ENCODE results near the gene CLDN24. TPM values are rescaled to one million over a fixed set of nuclear protein-coding genes. Genes with fewer than 3 reads are reported as not detected.

The CLDN24 gene
- total RNA-seq, 5 donors from 2014 or later (not counting 1 experiment from before 2014, with no cell fraction given): not detected

- Histone ChIP-seq H3K9me3 (no peaks in the 10 kb centered on the region), H3K36me3 (ENCODE audit: control insufficient read depth in 2 of 2, extremely low read depth in 1 of 2, insufficient read depth in 1 of 2, low read length in 1 of 2) (no peaks in the 10 kb centered on the region), H3K27me3 (replicated peaks in 1 of 2; ENCODE audit: control insufficient read depth in 2 of 2, extremely low read depth in 1 of 2, insufficient read depth in 2 of 2, low read length in 1 of 2) (no peaks in the 10 kb centered on the region), H3K4me3 (ENCODE audit: control insufficient read depth in 1 of 2, extremely low read depth in 1 of 2, low read length in 1 of 2) (no peak overlapping the region), H3K4me1 (ENCODE audit: control insufficient read depth in 1 of 2, extremely low read depth in 1 of 2, insufficient read depth in 2 of 2, low read length in 2 of 2) (no peaks in the 10 kb centered on the region), H3K27ac (ENCODE audit: low read length) (no peak overlapping the region)
- peaks cover 0 to 3% of the 10 kb centered on the region in 2 donors for H3K27me3 Mint-ChIP-seq
- H3K36me3 Mint-ChIP-seq: no peaks in the 10 kb centered on the region
- WGBS (ENCODE audit: insufficient coverage): no CpG with 5 or more reads among the region's 3 CpGs
- no peaks in the 10 kb centered on the region for H3K9me3 Mint-ChIP-seq
- ChIA-PET CTCF (no interaction called here), POLR2A (no interaction called here)
- ATAC-seq (replicated peaks in 1 of 4): no peak
- H3K4me1 Mint-ChIP-seq: no peaks in the 10 kb centered on the region
- H3K27ac Mint-ChIP-seq: no peak overlapping the region
- DNase-seq: no peak
- no peak overlapping the region for H3K4me3 Mint-ChIP-seq
Measured at GRCh38 chr4:183306811-183307210, 15.4 kb downstream of the CLDN24 start.

- Histone ChIP-seq H3K9me3 (no peaks in the 10 kb centered on the region), H3K27ac (ENCODE audit: low read length) (no peak overlapping the region), H3K27me3 (replicated peaks in 1 of 2; ENCODE audit: control insufficient read depth in 2 of 2, extremely low read depth in 1 of 2, insufficient read depth in 2 of 2, low read length in 1 of 2) (no peaks in the 10 kb centered on the region), H3K4me1 (ENCODE audit: control insufficient read depth in 1 of 2, extremely low read depth in 1 of 2, insufficient read depth in 2 of 2, low read length in 2 of 2) (no peaks in the 10 kb centered on the region), H3K36me3 (ENCODE audit: control insufficient read depth in 2 of 2, extremely low read depth in 1 of 2, insufficient read depth in 1 of 2, low read length in 1 of 2) (no peaks in the 10 kb centered on the region), H3K4me3 (ENCODE audit: control insufficient read depth in 1 of 2, extremely low read depth in 1 of 2, low read length in 1 of 2) (no peak overlapping the region)
- CTCF ChIA-PET: no interaction called here
- DNase-seq: no peak
- no peak overlapping the region for H3K27ac Mint-ChIP-seq
- ATAC-seq (replicated peaks in 1 of 4): no peak
- no peaks in the 10 kb centered on the region for H3K9me3 Mint-ChIP-seq
- H3K36me3 Mint-ChIP-seq: no peaks in the 10 kb centered on the region
- peaks cover 0 to 3% of the 10 kb centered on the region in 2 donors for H3K27me3 Mint-ChIP-seq
- no CpG with 5 or more reads among the region's 2 CpGs for WGBS (ENCODE audit: insufficient coverage)
- no peaks in the 10 kb centered on the region for H3K4me1 Mint-ChIP-seq
- no peak overlapping the region for H3K4me3 Mint-ChIP-seq
- POLR2A ChIA-PET: no interaction called here
Measured at GRCh38 chr4:183304538-183304937, 17.7 kb downstream of the CLDN24 start.

DNA sequence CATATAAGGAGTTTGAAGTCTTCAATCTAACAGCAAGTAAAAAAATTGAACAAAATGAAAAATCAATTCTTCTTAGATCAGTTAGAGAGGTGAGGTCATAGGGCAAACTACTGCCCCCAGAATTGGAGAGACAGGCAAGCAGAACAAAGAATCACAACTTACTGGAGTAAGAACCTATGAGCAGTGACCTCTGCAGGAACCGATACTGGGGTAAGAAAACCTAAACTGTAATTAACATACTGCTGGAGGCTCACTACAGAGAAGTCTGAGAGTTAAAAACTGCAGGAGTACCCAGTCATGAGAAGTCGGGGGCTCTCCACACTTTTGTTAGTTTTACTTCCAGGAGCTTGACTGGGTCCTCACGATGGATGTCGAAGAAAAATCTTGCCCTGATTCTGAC, 18.2 kb downstream of the CLDN24 start:
- Histone ChIP-seq H3K27me3 (replicated peaks in 1 of 2; ENCODE audit: control insufficient read depth in 2 of 2, extremely low read depth in 1 of 2, insufficient read depth in 2 of 2, low read length in 1 of 2) (no peaks in the 10 kb centered on the region), H3K4me3 (ENCODE audit: control insufficient read depth in 1 of 2, extremely low read depth in 1 of 2, low read length in 1 of 2) (no peak overlapping the region), H3K9me3 (no peaks in the 10 kb centered on the region), H3K4me1 (ENCODE audit: control insufficient read depth in 1 of 2, extremely low read depth in 1 of 2, insufficient read depth in 2 of 2, low read length in 2 of 2) (no peaks in the 10 kb centered on the region), H3K36me3 (ENCODE audit: control insufficient read depth in 2 of 2, extremely low read depth in 1 of 2, insufficient read depth in 1 of 2, low read length in 1 of 2) (no peaks in the 10 kb centered on the region), H3K27ac (ENCODE audit: low read length) (no peak overlapping the region)
- no peak for DNase-seq
- ChIA-PET CTCF (no interaction called here), POLR2A (no interaction called here)
- no peak overlapping the region for H3K4me3 Mint-ChIP-seq
- no peaks in the 10 kb centered on the region for H3K4me1 Mint-ChIP-seq
- H3K36me3 Mint-ChIP-seq: no peaks in the 10 kb centered on the region
- H3K27me3 Mint-ChIP-seq: peaks cover 0 to 1% of the 10 kb centered on the region in 2 donors
- ATAC-seq (replicated peaks in 1 of 4): no peak
- no peak overlapping the region for H3K27ac Mint-ChIP-seq
- WGBS (ENCODE audit: insufficient coverage): 67% methylated on average over 1 of the region's 4 CpGs
- no peaks in the 10 kb centered on the region for H3K9me3 Mint-ChIP-seq

DNA sequence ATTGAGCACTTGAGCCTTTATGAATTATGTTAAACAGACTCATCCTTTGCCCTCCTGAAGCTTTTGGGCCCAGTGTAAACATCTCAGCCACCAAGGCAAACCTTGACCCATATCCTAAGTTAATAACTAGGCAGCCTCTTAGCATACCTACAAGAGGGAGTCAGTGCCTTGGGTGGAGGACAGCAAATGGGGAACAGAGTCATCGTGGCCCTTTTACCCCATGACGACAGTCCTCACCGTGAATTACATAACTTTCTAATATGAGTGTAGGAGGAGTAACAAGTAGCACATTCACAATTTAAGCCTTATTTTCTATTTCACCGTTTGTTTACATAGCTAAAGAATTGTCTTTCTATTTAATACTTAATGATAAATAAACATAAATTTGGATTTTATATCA, 18.9 kb downstream of the CLDN24 start:
- H3K9me3 Mint-ChIP-seq: no peaks in the 10 kb centered on the region
- no peak overlapping the region for H3K27ac Mint-ChIP-seq
- H3K27me3 Mint-ChIP-seq: no peaks in the 10 kb centered on the region
- H3K27ac ChIP-seq (ENCODE audit: low read length): no peak overlapping the region
- no CpG with 5 or more reads among the region's 4 CpGs for WGBS (ENCODE audit: insufficient coverage)
- ChIA-PET POLR2A (no interaction called here), CTCF (no interaction called here)
- no peaks in the 10 kb centered on the region for H3K36me3 ChIP-seq (ENCODE audit: control insufficient read depth in 2 of 2, extremely low read depth in 1 of 2, insufficient read depth in 1 of 2, low read length in 1 of 2)
- H3K36me3 Mint-ChIP-seq: peaks cover 2% of the 10 kb centered on the region
- H3K4me1 ChIP-seq (ENCODE audit: control insufficient read depth in 1 of 2, extremely low read depth in 1 of 2, insufficient read depth in 2 of 2, low read length in 2 of 2): no peaks in the 10 kb centered on the region
- H3K4me1 Mint-ChIP-seq: peaks cover 0 to 2% (median 0%) of the 10 kb centered on the region in 3 donors
- no peak for ATAC-seq (replicated peaks in 1 of 4)
- no peak for DNase-seq
- no peak overlapping the region for H3K4me3 Mint-ChIP-seq
- H3K9me3 ChIP-seq: no peaks in the 10 kb centered on the region
- no peaks in the 10 kb centered on the region for H3K27me3 ChIP-seq (replicated peaks in 1 of 2; ENCODE audit: control insufficient read depth in 2 of 2, extremely low read depth in 1 of 2, insufficient read depth in 2 of 2, low read length in 1 of 2)
- no peak overlapping the region for H3K4me3 ChIP-seq (ENCODE audit: control insufficient read depth in 1 of 2, extremely low read depth in 1 of 2, low read length in 1 of 2)

GRCh38 chr4:183300655-183301054, 21.6 kb downstream of the CLDN24 start:
- Mint-ChIP-seq H3K4me3 (no peak overlapping the region), H3K4me1 (peaks cover 0 to 2% (median 0%) of the 10 kb centered on the region in 3 donors), H3K27me3 (no peaks in the 10 kb centered on the region), H3K36me3 (peaks cover 5% of the 10 kb centered on the region), H3K27ac (no peak overlapping the region), H3K9me3 (no peaks in the 10 kb centered on the region)
- ChIA-PET CTCF (interaction anchor here in 1 of 2 donors (0.6 kb wide), 1 partner anchor 46 kb away, joined by 4 read pairs; no protein-coding TSS in a partner anchor), POLR2A (no interaction called here)
- ATAC-seq (replicated peaks in 1 of 4) (no peak), DNase-seq (no peak)
- no peak overlapping the region for H3K27ac ChIP-seq (ENCODE audit: low read length)
- no peak overlapping the region for H3K4me3 ChIP-seq (ENCODE audit: control insufficient read depth in 1 of 2, extremely low read depth in 1 of 2, low read length in 1 of 2)
- no peaks in the 10 kb centered on the region for H3K27me3 ChIP-seq (replicated peaks in 1 of 2; ENCODE audit: control insufficient read depth in 2 of 2, extremely low read depth in 1 of 2, insufficient read depth in 2 of 2, low read length in 1 of 2)
- no peaks in the 10 kb centered on the region for H3K9me3 ChIP-seq
- no peaks in the 10 kb centered on the region for H3K4me1 ChIP-seq (ENCODE audit: control insufficient read depth in 1 of 2, extremely low read depth in 1 of 2, insufficient read depth in 2 of 2, low read length in 2 of 2)
- no peaks in the 10 kb centered on the region for H3K36me3 ChIP-seq (ENCODE audit: control insufficient read depth in 2 of 2, extremely low read depth in 1 of 2, insufficient read depth in 1 of 2, low read length in 1 of 2)
- WGBS (ENCODE audit: insufficient coverage): no CpG with 5 or more reads among the region's 5 CpGs

GRCh38 chr4:183300070-183300469, 22.2 kb downstream of the CLDN24 start:
- Mint-ChIP-seq H3K27me3 (no peaks in the 10 kb centered on the region), H3K9me3 (no peaks in the 10 kb centered on the region), H3K4me3 (no peak overlapping the region), H3K36me3 (peaks cover 5% of the 10 kb centered on the region), H3K4me1 (peaks cover 0 to 2% (median 0%) of the 10 kb centered on the region in 3 donors), H3K27ac (no peak overlapping the region)
- ATAC-seq (replicated peaks in 1 of 4) (no peak), DNase-seq (no peak)
- ChIA-PET POLR2A (no interaction called here), CTCF (interaction anchor here in 1 of 2 donors (0.6 kb wide), 1 partner anchor 10 kb away, joined by 3 read pairs; no protein-coding TSS in a partner anchor)
- Histone ChIP-seq H3K4me1 (ENCODE audit: control insufficient read depth in 1 of 2, extremely low read depth in 1 of 2, insufficient read depth in 2 of 2, low read length in 2 of 2) (no peaks in the 10 kb centered on the region), H3K4me3 (ENCODE audit: control insufficient read depth in 1 of 2, extremely low read depth in 1 of 2, low read length in 1 of 2) (no peak overlapping the region), H3K9me3 (no peaks in the 10 kb centered on the region), H3K36me3 (ENCODE audit: control insufficient read depth in 2 of 2, extremely low read depth in 1 of 2, insufficient read depth in 1 of 2, low read length in 1 of 2) (no peaks in the 10 kb centered on the region), H3K27ac (ENCODE audit: low read length) (no peak overlapping the region), H3K27me3 (replicated peaks in 1 of 2; ENCODE audit: control insufficient read depth in 2 of 2, extremely low read depth in 1 of 2, insufficient read depth in 2 of 2, low read length in 1 of 2) (no peaks in the 10 kb centered on the region)
- WGBS (ENCODE audit: insufficient coverage): 94% methylated on average over 5 of the region's 6 CpGs

DNA sequence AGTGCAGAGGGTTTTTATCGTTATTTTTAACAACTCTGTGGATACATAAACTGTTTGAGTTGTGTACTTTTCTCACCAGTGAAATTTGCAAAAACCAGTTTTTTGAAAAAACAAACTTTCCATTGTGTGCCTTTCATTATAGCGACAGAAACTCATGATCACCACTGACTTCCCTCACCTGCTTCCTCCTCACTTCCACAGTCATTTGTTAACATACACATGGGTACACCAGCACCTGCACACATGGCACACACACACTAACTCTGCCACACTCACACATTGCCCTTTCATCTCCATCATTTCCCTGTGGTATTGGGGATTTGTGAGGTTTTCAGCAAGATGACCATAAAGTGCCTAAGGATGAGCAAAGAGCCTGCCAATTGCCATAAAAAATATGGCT, 22.8 kb downstream of the CLDN24 start:
- no peaks in the 10 kb centered on the region for H3K9me3 Mint-ChIP-seq
- Histone ChIP-seq H3K4me3 (ENCODE audit: control insufficient read depth in 1 of 2, extremely low read depth in 1 of 2, low read length in 1 of 2) (no peak overlapping the region), H3K4me1 (ENCODE audit: control insufficient read depth in 1 of 2, extremely low read depth in 1 of 2, insufficient read depth in 2 of 2, low read length in 2 of 2) (no peaks in the 10 kb centered on the region), H3K27ac (ENCODE audit: low read length) (no peak overlapping the region), H3K36me3 (ENCODE audit: control insufficient read depth in 2 of 2, extremely low read depth in 1 of 2, insufficient read depth in 1 of 2, low read length in 1 of 2) (no peaks in the 10 kb centered on the region), H3K9me3 (no peaks in the 10 kb centered on the region), H3K27me3 (replicated peaks in 1 of 2; ENCODE audit: control insufficient read depth in 2 of 2, extremely low read depth in 1 of 2, insufficient read depth in 2 of 2, low read length in 1 of 2) (no peaks in the 10 kb centered on the region)
- no peak overlapping the region for H3K4me3 Mint-ChIP-seq
- no peaks in the 10 kb centered on the region for H3K27me3 Mint-ChIP-seq
- WGBS (ENCODE audit: insufficient coverage): no CpG with 5 or more reads among the region's 2 CpGs
- POLR2A ChIA-PET: no interaction called here
- no peak overlapping the region for H3K27ac Mint-ChIP-seq
- CTCF ChIA-PET: no interaction called here
- DNase-seq (no peak), ATAC-seq (replicated peaks in 1 of 4) (no peak)
- peaks cover 5% of the 10 kb centered on the region for H3K36me3 Mint-ChIP-seq
- peaks cover 0 to 2% (median 0%) of the 10 kb centered on the region in 3 donors for H3K4me1 Mint-ChIP-seq
